Muscle layer of duodenum (tissue), 2 donors: ENCODE results near the gene CRABP1.

Experiments used
- H3K27ac ChIP-seq: one replicate; pipeline ENCODE4 v1.7.0; 2013; ENCODE audit warnings: mild to moderate bottlenecking, low read length
- H3K27me3 ChIP-seq: one replicate; pipeline ENCODE4 v1.7.0; 2013; ENCODE audit warnings: low read depth, mild to moderate bottlenecking, control low read depth, low read length
- H3K36me3 ChIP-seq, 2 donors: one replicate each; pipeline ENCODE4 v1.7.0; 2013; ENCODE audit warnings: low read length in 2 of 2, control low read depth in 1 of 2, mild to moderate bottlenecking in 1 of 2; ENCODE audit not compliant: insufficient read depth in 2 of 2, control insufficient read depth in 1 of 2
- H3K4me1 ChIP-seq, 2 donors: one replicate each; pipeline ENCODE4 v1.7.0; 2013; ENCODE audit warnings: low read length in 2 of 2, mild to moderate bottlenecking in 2 of 2, control low read depth in 1 of 2, moderate library complexity in 1 of 2; ENCODE audit not compliant: insufficient read depth in 2 of 2, control insufficient read depth in 1 of 2
- H3K4me3 ChIP-seq, 2 donors: one replicate each; pipeline ENCODE4 v1.7.0; 2013; ENCODE audit warnings: low read length in 2 of 2, low read depth in 1 of 2, mild to moderate bottlenecking in 1 of 2
- H3K9me3 ChIP-seq, 2 donors: one replicate each; pipeline ENCODE4 v1.7.0; 2013; ENCODE audit warnings: low read length in 2 of 2, control low read depth in 1 of 2, mild to moderate bottlenecking in 1 of 2; ENCODE audit not compliant: control insufficient read depth in 1 of 2
- donor health status: healthy.

Gene CRABP1

GRCh38 chr15:78335985-78336384 is 4.2 kb upstream of the CRABP1 start:
- Histone ChIP-seq H3K4me3 (no peak overlapping the region), H3K4me1 (peaks cover 0 to 11% of the 10 kb centered on the region in 2 donors), H3K36me3 (no peaks in the 10 kb centered on the region), H3K27me3 (peaks cover 21% of the 10 kb centered on the region), H3K9me3 (no peaks in the 10 kb centered on the region), H3K27ac (no peak overlapping the region)

- Histone ChIP-seq H3K9me3 (no peaks in the 10 kb centered on the region), H3K4me3 (no peak overlapping the region), H3K4me1 (peaks cover 0 to 15% of the 10 kb centered on the region in 2 donors), H3K27me3 (peaks cover 32% of the 10 kb centered on the region), H3K36me3 (no peaks in the 10 kb centered on the region), H3K27ac (no peak overlapping the region)
Observed at GRCh38 chr15:78338781-78339180, 1.4 kb upstream of the CRABP1 start.

GRCh38 chr15:78339559-78339958 is 594 bp upstream of the CRABP1 start:
- no peak overlapping the region for H3K27ac ChIP-seq
- H3K36me3 ChIP-seq, result no peaks in the 10 kb centered on the region
- no peaks in the 10 kb centered on the region for H3K9me3 ChIP-seq
- H3K27me3 ChIP-seq, result peaks cover 32% of the 10 kb centered on the region
- H3K4me3 ChIP-seq, result no peak overlapping the region
- peaks cover 0 to 15% of the 10 kb centered on the region in 2 donors for H3K4me1 ChIP-seq

GRCh38 chr15:78341057-78341987 is 1.2 kb downstream of the CRABP1 start:
- Histone ChIP-seq H3K9me3 (no peaks in the 10 kb centered on the region), H3K4me3 (no peak overlapping the region), H3K4me1 (peaks cover 0 to 15% of the 10 kb centered on the region in 2 donors), H3K27me3 (peaks cover 32% of the 10 kb centered on the region), H3K27ac (no peak overlapping the region), H3K36me3 (no peaks in the 10 kb centered on the region)

- Histone ChIP-seq H3K27me3 (peaks cover 32% of the 10 kb centered on the region), H3K27ac (no peak overlapping the region), H3K9me3 (no peaks in the 10 kb centered on the region), H3K4me1 (peaks cover 0 to 15% of the 10 kb centered on the region in 2 donors), H3K36me3 (no peaks in the 10 kb centered on the region), H3K4me3 (no peak overlapping the region)
Observed at GRCh38 chr15:78342021-78342420, 1.9 kb downstream of the CRABP1 start.

GRCh38 chr15:78343276-78344060 is 3.3 kb downstream of the CRABP1 start:
- H3K36me3 ChIP-seq, result no peaks in the 10 kb centered on the region
- no peak overlapping the region for H3K4me3 ChIP-seq
- no peak overlapping the region for H3K27ac ChIP-seq
- peaks cover 0 to 15% of the 10 kb centered on the region in 2 donors for H3K4me1 ChIP-seq
- no peaks in the 10 kb centered on the region for H3K9me3 ChIP-seq
- H3K27me3 ChIP-seq, result peaks cover 28% of the 10 kb centered on the region

- Histone ChIP-seq H3K36me3 (no peaks in the 10 kb centered on the region), H3K4me3 (no peak overlapping the region), H3K9me3 (no peaks in the 10 kb centered on the region), H3K4me1 (peaks cover 0 to 8% of the 10 kb centered on the region in 2 donors), H3K27ac (no peak overlapping the region), H3K27me3 (peaks cover 15% of the 10 kb centered on the region)
Observed at GRCh38 chr15:78345396-78346125, 5.4 kb downstream of the CRABP1 start.

- H3K4me1 ChIP-seq, result no peaks in the 10 kb centered on the region
- H3K9me3 ChIP-seq, result no peaks in the 10 kb centered on the region
- no peak overlapping the region for H3K27ac ChIP-seq
- H3K36me3 ChIP-seq, result no peaks in the 10 kb centered on the region
- H3K4me3 ChIP-seq, result no peak overlapping the region
- no peaks in the 10 kb centered on the region for H3K27me3 ChIP-seq
Observed at GRCh38 chr15:78347586-78348543, 7.7 kb downstream of the CRABP1 start.

- H3K36me3 ChIP-seq, result no peaks in the 10 kb centered on the region
- H3K27ac ChIP-seq, result no peak overlapping the region
- no peaks in the 10 kb centered on the region for H3K9me3 ChIP-seq
- no peaks in the 10 kb centered on the region for H3K4me1 ChIP-seq
- H3K4me3 ChIP-seq, result no peak overlapping the region
- no peaks in the 10 kb centered on the region for H3K27me3 ChIP-seq
Observed at GRCh38 chr15:78350058-78350457, 9.9 kb downstream of the CRABP1 start.

- Histone ChIP-seq H3K27ac (no peak overlapping the region), H3K4me1 (no peaks in the 10 kb centered on the region), H3K4me3 (no peak overlapping the region), H3K9me3 (no peaks in the 10 kb centered on the region), H3K36me3 (no peaks in the 10 kb centered on the region), H3K27me3 (no peaks in the 10 kb centered on the region)
Observed at GRCh38 chr15:78351539-78351938, 11.4 kb downstream of the CRABP1 start.
